Breast epithelium (tissue), 3 donors: ENCODE measurements around the gene TC2N.

ENCODE experiments used
- POLR2A ChIP-seq: fragments of 450-650 bp; IDR thresholded peaks from one replicate; pipeline ENCODE4 v1.6.1; 2016; ENCODE audit warnings: antibody characterized with exemption, mild to moderate bottlenecking, moderate library complexity
- TF ChIP-seq, protein P1 (sequence below), 3 donors: fragments of 450-650 bp; IDR thresholded peaks; one replicate each; pipeline ENCODE4 v1.5.1; 2016 to 2017; ENCODE audit warnings: antibody characterized with exemption in 3 of 3, mild to moderate bottlenecking in 3 of 3, moderate library complexity in 3 of 3

DNA sequence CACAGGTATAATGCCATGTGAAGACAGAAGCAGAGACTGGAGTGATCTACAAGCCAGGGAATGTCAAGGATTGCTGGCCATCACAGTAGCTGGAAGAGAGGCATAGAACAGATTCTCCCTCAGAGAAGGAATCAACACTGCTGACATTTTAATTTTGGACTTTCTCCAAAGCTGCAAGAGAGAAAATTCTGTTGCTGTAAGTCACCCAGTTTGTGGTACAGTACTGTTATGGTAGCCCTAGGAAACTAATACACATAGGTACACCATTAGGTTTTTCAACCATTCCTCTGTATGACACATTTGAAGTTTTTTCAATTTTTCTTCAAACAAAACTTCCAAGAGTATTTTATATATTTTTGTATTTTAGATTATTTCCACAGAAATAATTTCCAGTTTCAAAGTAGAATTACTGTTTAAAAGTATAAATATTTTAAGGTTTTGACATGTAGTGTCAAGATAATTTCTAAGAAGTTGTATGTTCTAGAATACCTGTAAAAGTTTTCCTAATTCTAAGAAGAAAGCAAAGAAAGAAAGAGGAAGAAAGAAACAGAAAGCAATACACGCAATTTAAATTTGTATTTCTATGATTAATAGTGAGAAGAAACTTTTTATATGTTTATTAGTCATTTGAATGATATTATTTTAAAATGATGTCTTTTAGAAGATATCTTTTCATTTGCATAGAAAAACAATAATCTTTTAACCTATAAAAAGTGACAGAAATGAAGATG lies 70.6 kb downstream of the TC2N start:
- TF ChIP-seq POLR2A: no peak
- TF ChIP-seq, protein P1, sequence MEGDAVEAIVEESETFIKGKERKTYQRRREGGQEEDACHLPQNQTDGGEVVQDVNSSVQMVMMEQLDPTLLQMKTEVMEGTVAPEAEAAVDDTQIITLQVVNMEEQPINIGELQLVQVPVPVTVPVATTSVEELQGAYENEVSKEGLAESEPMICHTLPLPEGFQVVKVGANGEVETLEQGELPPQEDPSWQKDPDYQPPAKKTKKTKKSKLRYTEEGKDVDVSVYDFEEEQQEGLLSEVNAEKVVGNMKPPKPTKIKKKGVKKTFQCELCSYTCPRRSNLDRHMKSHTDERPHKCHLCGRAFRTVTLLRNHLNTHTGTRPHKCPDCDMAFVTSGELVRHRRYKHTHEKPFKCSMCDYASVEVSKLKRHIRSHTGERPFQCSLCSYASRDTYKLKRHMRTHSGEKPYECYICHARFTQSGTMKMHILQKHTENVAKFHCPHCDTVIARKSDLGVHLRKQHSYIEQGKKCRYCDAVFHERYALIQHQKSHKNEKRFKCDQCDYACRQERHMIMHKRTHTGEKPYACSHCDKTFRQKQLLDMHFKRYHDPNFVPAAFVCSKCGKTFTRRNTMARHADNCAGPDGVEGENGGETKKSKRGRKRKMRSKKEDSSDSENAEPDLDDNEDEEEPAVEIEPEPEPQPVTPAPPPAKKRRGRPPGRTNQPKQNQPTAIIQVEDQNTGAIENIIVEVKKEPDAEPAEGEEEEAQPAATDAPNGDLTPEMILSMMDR (IDR thresholded peaks at IDR 0.05): no peak
